H1 (cell line): ENCODE measurements around the gene SLC30A3. TPM values are rescaled to one million over a fixed set of nuclear protein-coding genes. Genes with fewer than 3 reads are reported as not detected.

ENCODE experiments used
- CBX8 ChIP-seq: fragments of 300-800, 300-1000 bp; sonication (generic); IDR thresholded peaks from 2 replicates; pipeline ENCODE4 v1.7.1; 2016; ENCODE audit warnings: low read depth, low read length, borderline replicate concordance
- RXRA ChIP-seq: IDR thresholded peaks from 2 replicates; pipeline ENCODE4 v1.6.1; 2011; ENCODE audit warnings: low read depth, mild to moderate bottlenecking, low read length, moderate library complexity; ENCODE audit not compliant: insufficient read depth
- polyA plus RNA-seq, 7 experiments: library from polyadenylated mRNA; depleted of rRNA in 3 of 7; stranded (reverse) in 5 of 7; unstranded in 2 of 7; fragments of >200 nt in 5 of 7; fragments of 200-250 nt in 2 of 7; gene quantifications; 1 replicate in 5 of 7; 2 replicates in 1 of 7; 4 replicates in 1 of 7; pipeline versions ENCODE4 v1.2.1 to v1.2.3, GENCODE V29; 2011 to 2013; ENCODE audit warnings: missing spikeins in 2 of 7, mixed read lengths in 2 of 7
- total RNA-seq: library from RNA; stranded (reverse); fragmentation: NEBNext Ultra II Directional; extraction: Animal tissue kit (Norgen Biotek cat#: 25700); gene quantifications from 2 replicates; pipeline ENCODE4 v1.2.1, GENCODE V29; 2021

SLC30A3 gene
- total and polyA plus RNA-seq, 2 of the 8 experiments (the other 6 are each of a cell fraction or from before 2014, with no cell fraction given): 15.2 to 30.7 TPM

- no peak for TF ChIP-seq CBX8
- no peak for TF ChIP-seq RXRA
These were observed 43.3 kb upstream of the SLC30A3 start (continued) for GRCh38 chr2:27306136-27306535.
